HG03442 (cell line): Measurements from ENCODE around the gene DCX.

Source experiments
- ATAC-seq: cut with Tn5 transposase; IDR thresholded peaks from one replicate; pipeline ENCODE4 v1.9.1; 2021; ENCODE audit warnings: mild to moderate bottlenecking, moderate library complexity; ENCODE audit not compliant: unreplicated experiment

DCX gene

GRCh38 chrX:111319451-111319850 is 92.5 kb downstream of the DCX start:
- no peak for ATAC-seq

- ATAC-seq, result no peak
Observed at GRCh38 chrX:111318901-111319300, 93.1 kb downstream of the DCX start.

- ATAC-seq, result no peak
Observed at GRCh38 chrX:111309083-111309482, 102.9 kb downstream of the DCX start.

- ATAC-seq, result no peak
Observed at GRCh38 chrX:111308039-111308438, 104.0 kb downstream of the DCX start.

- ATAC-seq, result no peak
Observed at GRCh38 chrX:111302284-111302683, 109.7 kb downstream of the DCX start.

- no peak for ATAC-seq
Observed at GRCh38 chrX:111288841-111289240, 123.2 kb downstream of the DCX start.

- ATAC-seq, result no peak
Observed at GRCh38 chrX:111284631-111285293, 127.2 kb downstream of the DCX start.

- ATAC-seq, result no peak
Observed at GRCh38 chrX:111283446-111283845, 128.5 kb downstream of the DCX start.

- no peak for ATAC-seq
Observed at GRCh38 chrX:111282991-111283390, 129.0 kb downstream of the DCX start.

GRCh38 chrX:111282139-111282538 is 129.9 kb downstream of the DCX start:
- no peak for ATAC-seq

- no peak for ATAC-seq
Observed at GRCh38 chrX:111270339-111270738, 141.7 kb downstream of the DCX start, which contains the start of gene CAPN6. Gene CAPN6 (minus strand): TSS chrX:111270483. CDS start chrX:111263936, 6,547 bp downstream.

- ATAC-seq, result no peak
Observed at GRCh38 chrX:111268506-111268905, 143.5 kb downstream of the DCX start.

- ATAC-seq, result no peak
Observed at GRCh38 chrX:111265486-111265885, 146.5 kb downstream of the DCX start.

- ATAC-seq, result no peak
Observed at GRCh38 chrX:111264385-111264784, 147.6 kb downstream of the DCX start.

GRCh38 chrX:111262086-111262485 is 149.9 kb downstream of the DCX start:
- no peak for ATAC-seq

- no peak for ATAC-seq
Observed at GRCh38 chrX:111260451-111260850, 151.5 kb downstream of the DCX start.

GRCh38 chrX:111259559-111259958 is 152.4 kb downstream of the DCX start:
- no peak for ATAC-seq

- no peak for ATAC-seq
Observed at GRCh38 chrX:111257733-111258132, 154.3 kb downstream of the DCX start.

- ATAC-seq, result no peak
Observed at GRCh38 chrX:111254896-111255693, 156.9 kb downstream of the DCX start.

GRCh38 chrX:111244235-111244750 is 167.7 kb downstream of the DCX start:
- no peak for ATAC-seq
